GM12878 (cell line): ENCODE results near the gene AIG1. TPM values are rescaled to one million over a fixed set of nuclear protein-coding genes. Genes with fewer than 3 reads are reported as not detected.

Experiments
- ATAC-seq: fragments of 200-7000 bp; cut with Tn5 transposase; 3 replicates; pipeline ENCODE4 v1.9.1; 2020; ENCODE audit warnings: mild to moderate bottlenecking, moderate library complexity
- BruUV-seq: library from RNA; stranded (reverse); fragments of 400-500 nt; replicated peaks from 2 replicates; lab custom pipeline; 2021; lab: Mats Ljungman, UMichigan
- CTCF ChIA-PET: fragments of 300-600 bp; sonication (Branson Sonifier 250); formaldehyde crosslinking; extraction: SDS; loops from one replicate; lab custom pipeline; 2021; ENCODE audit warnings: inconsistent platforms; lab: Yijun Ruan, JAX
- POLR2A ChIA-PET: fragments of 350-600 bp; formaldehyde crosslinking; extraction: SDS; loops from one replicate; lab custom pipeline; 2021; ENCODE audit warnings: inconsistent platforms; lab: Charles Lee
- RAD21 ChIA-PET: fragments of 300-600 bp; sonication (Branson Sonifier 250); formaldehyde crosslinking; loops from one replicate; lab custom pipeline; 2023; ENCODE audit warnings: antibody characterized with exemption; ENCODE audit not compliant: unreplicated experiment; lab: Charles Lee
- SMC1A ChIA-PET: fragments of 300-600 bp; sonication (Branson Sonifier 250); formaldehyde crosslinking; loops from one replicate; lab custom pipeline; 2023; ENCODE audit not compliant: unreplicated experiment, uncharacterized antibody; lab: Charles Lee
- DNase-seq: peaks from one replicate; pipeline ENCODE4 v3.0.0-alpha.2; 2011; ENCODE audit warnings: low read depth, low spot score
- FAIRE-seq: peaks from 3 replicates; lab custom pipeline; 2011; peaks lifted over from hg19 to GRCh38; lab: Jason Lieb, UNC
- H2AFZ ChIP-seq: 2 replicates; pipeline ENCODE4 v1.6.0; 2011; ENCODE audit warnings: low read depth, low read length, control low read depth; ENCODE audit not compliant: control insufficient read depth
- H3K27ac ChIP-seq: 2 replicates; pipeline ENCODE4 v1.5.1; 2011; ENCODE audit warnings: control low read depth; ENCODE audit not compliant: control insufficient read depth, insufficient read depth
- H3K27me3 ChIP-seq, 2 experiments: replicated peaks in 1 of 2; 2 replicates each; pipeline versions ENCODE4 v1.6.0 to v1.6.1; 2011; ENCODE audit warnings: low read length in 1 of 2; ENCODE audit not compliant: control insufficient read depth in 2 of 2, insufficient read depth in 2 of 2
- H3K36me3 ChIP-seq, 2 experiments: 2 replicates each; pipeline ENCODE4 v1.5.1; 2011; ENCODE audit warnings: low read length in 1 of 2; ENCODE audit not compliant: control insufficient read depth in 2 of 2, insufficient read depth in 2 of 2
- H3K4me1 ChIP-seq: 2 replicates; pipeline ENCODE4 v1.6.1; 2011; ENCODE audit warnings: mild to moderate bottlenecking, low read length, moderate library complexity, mixed read lengths; ENCODE audit not compliant: control insufficient read depth, insufficient read depth
- H3K4me2 ChIP-seq: 2 replicates; pipeline ENCODE4 v1.6.0; 2011; ENCODE audit warnings: control low read depth; ENCODE audit not compliant: control insufficient read depth, insufficient read depth
- H3K4me3 ChIP-seq: fragments of 200-600 bp; sonication (generic); 2 replicates; pipeline ENCODE4 v1.5.1; 2016
- H3K79me2 ChIP-seq: 2 replicates; pipeline ENCODE4 v1.6.0; 2011; ENCODE audit warnings: low read length; ENCODE audit not compliant: control insufficient read depth, insufficient read depth
- H3K9ac ChIP-seq: 2 replicates; pipeline ENCODE4 v1.8.0; 2011; ENCODE audit warnings: low read length, control low read depth, mixed read lengths; ENCODE audit not compliant: control insufficient read depth, insufficient read depth
- H3K9me3 ChIP-seq: replicated peaks from 3 replicates; pipeline ENCODE4 v1.5.1; 2011; ENCODE audit warnings: mild to moderate bottlenecking, low read length; ENCODE audit not compliant: control insufficient read depth, insufficient read depth
- H4K20me1 ChIP-seq: 2 replicates; pipeline ENCODE4 v1.6.0; 2011; ENCODE audit not compliant: control insufficient read depth, insufficient read depth
- BHLHE40 ChIP-seq, 2 experiments: fragments of 450-650 bp in 1 of 2; IDR thresholded peaks; 2 replicates each; pipeline ENCODE4 v1.6.1; 2011 to 2017; ENCODE audit warnings: low read depth in 2 of 2, borderline replicate concordance in 1 of 2, improper control_type of control experiment in 1 of 2, low read length in 1 of 2, mild to moderate bottlenecking in 1 of 2
- HDGF ChIP-seq: fragments of 450-650 bp; IDR thresholded peaks from 2 replicates; pipeline ENCODE4 v1.6.1; 2016; ENCODE audit warnings: antibody characterized with exemption
- RAD21 ChIP-seq: IDR thresholded peaks from 2 replicates; pipeline ENCODE4 v1.6.1; 2011; ENCODE audit warnings: mild to moderate bottlenecking, low read depth, low read length, moderate library complexity; ENCODE audit not compliant: insufficient read depth
- SMC3 ChIP-seq: IDR thresholded peaks from 2 replicates; pipeline ENCODE4 v1.6.1; 2011; ENCODE audit warnings: low read length, improper control_type of control experiment, borderline replicate concordance
- YY1 ChIP-seq: IDR thresholded peaks from 2 replicates; pipeline ENCODE4 v1.6.1; 2011; ENCODE audit warnings: low read depth, mild to moderate bottlenecking, low read length
- WGBS: methylation state at CpG from one replicate; pipeline ENCODE4 v1.1.6; 2016; ENCODE audit warnings: low lambda C conversion rate; ENCODE audit not compliant: insufficient replicate concordance, insufficient coverage; ENCODE audit errors: missing lambda C conversion rate; 5-methylcytosine and 5-hydroxymethylcytosine counted together
- in situ Hi-C: fragments of 300-500 bp; cut with MboI; formaldehyde crosslinking; loops from 9 replicates; pipeline ENCODE4 v1.14.3; 2018; ENCODE audit warnings: mixed read lengths
- intact Hi-C: fragments of 100-400 bp; cut with micrococcal nuclease; formaldehyde crosslinking; loops from one replicate; pipeline ENCODE4 v1.14.2; 2022; ENCODE audit not compliant: unreplicated experiment
- polyA plus RNA-seq, 11 experiments: library from polyadenylated mRNA; depleted of rRNA in 4 of 11; unstranded in 6 of 11; stranded (reverse) in 5 of 11; fragments of >200 nt; fragmentation: Nextera tagmentation in 4 of 11; fragmentation: Illumina TruSeq in 1 of 11; extraction: Ambion mirVana in 4 of 11; extraction: Trizol in 1 of 11; gene quantifications; 1 replicate in 1 of 11; 2 replicates in 10 of 11; pipeline versions ENCODE4 v1.2.1 to v1.2.3, GENCODE V29; 2011 to 2016; ENCODE audit warnings: inconsistent platforms in 2 of 11, missing spikeins in 2 of 11, low read depth in 1 of 11
- total RNA-seq, 4 experiments: library from RNA; depleted of rRNA in 3 of 4; stranded (reverse); fragments of >200 nt in 3 of 4; fragmentation: Illumina TruSeq in 1 of 4; extraction: Trizol in 1 of 4; gene quantifications; 2 replicates each; pipeline versions ENCODE4 v1.2.1 to v1.2.3, GENCODE V29; 2013 to 2021
- TF ChIP-seq, protein P1 (sequence below), 3 experiments: IDR thresholded peaks in 2 of 3; conservative IDR thresholded peaks in 1 of 3; 2 replicates each; pipeline ENCODE4 v1.5.1; 2011; ENCODE audit warnings: low read depth in 3 of 3, low read length in 3 of 3, mild to moderate bottlenecking in 3 of 3, control low read depth in 2 of 3, moderate library complexity in 2 of 3, inconsistent platforms in 1 of 3, mixed read lengths in 1 of 3; ENCODE audit not compliant: control insufficient read depth in 2 of 3, insufficient read depth in 1 of 3; ENCODE audit errors: extremely low read depth in 1 of 3

The AIG1 gene
- total and polyA plus RNA-seq, 10 of the 15 experiments (the other 5 are each of a cell fraction or from before 2014, with no cell fraction given): 27.0 to 74.5 (median 36.4) TPM

GRCh38 chr6:143232849-143233248 lies 172.2 kb downstream of the AIG1 start:
- intact Hi-C loops: loop anchor here (1.0 to 10.0 kb wide), 4 partner anchors 104 to 540 kb away; no protein-coding TSS in a partner anchor
- H3K36me3 ChIP-seq: no peaks in the 10 kb centered on the region
- no peaks in the 10 kb centered on the region for H3K9me3 ChIP-seq
- FAIRE-seq: peak; percentile 23
- WGBS: 83% methylated on average over 4 of the region's 4 CpGs
- H3K4me3 ChIP-seq: no peak overlapping the region
- TF ChIP-seq YY1: 0 out of 2 replicates have a peak, but pooled peaks have one; percentile 27
- TF ChIP-seq HDGF: no peak
- TF ChIP-seq BHLHE40 (IDR thresholded peaks at IDR 0.05; ENCODE audit: borderline replicate concordance in 1 of 2, low read depth in 2 of 2, low read length in 1 of 2): peak in 1 of 2 experiments; percentile 32; a peak in 1 of 4 replicates
- peak; percentile 75 for TF ChIP-seq SMC3
- TF ChIP-seq, protein P1, sequence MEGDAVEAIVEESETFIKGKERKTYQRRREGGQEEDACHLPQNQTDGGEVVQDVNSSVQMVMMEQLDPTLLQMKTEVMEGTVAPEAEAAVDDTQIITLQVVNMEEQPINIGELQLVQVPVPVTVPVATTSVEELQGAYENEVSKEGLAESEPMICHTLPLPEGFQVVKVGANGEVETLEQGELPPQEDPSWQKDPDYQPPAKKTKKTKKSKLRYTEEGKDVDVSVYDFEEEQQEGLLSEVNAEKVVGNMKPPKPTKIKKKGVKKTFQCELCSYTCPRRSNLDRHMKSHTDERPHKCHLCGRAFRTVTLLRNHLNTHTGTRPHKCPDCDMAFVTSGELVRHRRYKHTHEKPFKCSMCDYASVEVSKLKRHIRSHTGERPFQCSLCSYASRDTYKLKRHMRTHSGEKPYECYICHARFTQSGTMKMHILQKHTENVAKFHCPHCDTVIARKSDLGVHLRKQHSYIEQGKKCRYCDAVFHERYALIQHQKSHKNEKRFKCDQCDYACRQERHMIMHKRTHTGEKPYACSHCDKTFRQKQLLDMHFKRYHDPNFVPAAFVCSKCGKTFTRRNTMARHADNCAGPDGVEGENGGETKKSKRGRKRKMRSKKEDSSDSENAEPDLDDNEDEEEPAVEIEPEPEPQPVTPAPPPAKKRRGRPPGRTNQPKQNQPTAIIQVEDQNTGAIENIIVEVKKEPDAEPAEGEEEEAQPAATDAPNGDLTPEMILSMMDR (IDR thresholded peaks at IDR 0.05 in 2 of 3, conservative IDR thresholded peaks at IDR 0.05 in 1 of 3; ENCODE audit: control insufficient read depth in 2 of 3, extremely low read depth in 1 of 3, insufficient read depth in 1 of 3, low read depth in 3 of 3, low read length in 3 of 3): peak; percentile 62 to 70 (median 67)
- peak; percentile 82 for TF ChIP-seq RAD21
- TF ChIP-seq, all 136 proteins: peak for 5
- H4K20me1 ChIP-seq: no peaks in the 10 kb centered on the region
- ATAC-seq (peak; percentile 89), DNase-seq (peak; percentile 2)
- POLR2A ChIA-PET: interaction anchor here (0.6 kb wide), 1 partner anchor 103 kb away, joined by 3 read pairs; no protein-coding TSS in a partner anchor
- no peaks in the 10 kb centered on the region for H3K27me3 ChIP-seq
- CTCF ChIA-PET: interaction anchor here (0.6 to 4.7 kb wide), 14 partner anchors 10 to 540 kb away, joined by 3 to 59 read pairs (median 6); no protein-coding TSS in a partner anchor
- H3K4me1 ChIP-seq: no peaks in the 10 kb centered on the region
- no TSS peak for BruUV-seq
- H3K4me2 ChIP-seq: no peak overlapping the region
- no peak overlapping the region for H2AFZ ChIP-seq
- no peak overlapping the region for H3K9ac ChIP-seq
- no peaks in the 10 kb centered on the region for H3K79me2 ChIP-seq
- RAD21 ChIA-PET: interaction anchor here (0.8 to 3.4 kb wide), 6 partner anchors 103 to 543 kb away, joined by 3 to 30 read pairs (median 4); no protein-coding TSS in a partner anchor
- no peak overlapping the region for H3K27ac ChIP-seq
- SMC1A ChIA-PET: interaction anchor here (0.8 to 4.7 kb wide), 10 partner anchors 9 to 758 kb away, joined by 3 to 54 read pairs (median 4); no protein-coding TSS in a partner anchor
- in situ Hi-C loops: no loop called here
